ENCODE data around the gene ABCA4.

The ABCA4 gene

DNA sequence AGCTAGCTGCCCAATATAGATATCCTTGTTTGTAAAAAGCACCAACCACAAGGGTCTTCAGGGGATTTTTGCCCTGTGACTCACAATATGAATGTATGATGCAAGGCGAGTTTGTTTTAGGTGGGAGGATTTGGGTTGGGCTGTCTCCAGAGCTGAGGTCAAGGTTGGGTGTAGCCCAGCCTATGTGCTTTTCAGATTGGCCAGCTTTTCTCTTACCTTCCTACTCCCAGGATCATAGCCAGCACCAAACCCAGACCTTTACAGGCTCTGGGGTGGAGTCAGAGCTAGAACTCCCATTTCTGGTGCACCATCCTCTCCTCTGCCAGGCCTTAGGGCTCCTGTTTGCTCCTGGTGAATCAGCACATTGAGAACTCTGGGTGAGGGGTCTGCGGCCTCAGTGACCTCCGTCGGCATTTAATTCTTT lies 156.2 kb downstream of the ABCA4 start:
- H3K27me3 ChIP-seq (ENCODE audit: insufficient read depth, low read length, poor library complexity, severe bottlenecking) = no peaks in the 10 kb centered on the region
- H3K36me3 ChIP-seq (ENCODE audit: insufficient read depth, low read length) = no peaks in the 10 kb centered on the region
- no peaks in the 10 kb centered on the region for H3F3A ChIP-seq (ENCODE audit: low read depth)
- no peaks in the 10 kb centered on the region for H3K9me3 ChIP-seq (ENCODE audit: insufficient read depth, low read depth, low read length)
- no peak overlapping the region for H2AFZ ChIP-seq (ENCODE audit: low read length)
- no peak overlapping the region for H3K9ac ChIP-seq (ENCODE audit: low read depth, low read length, poor library complexity, severe bottlenecking)
- no peaks in the 10 kb centered on the region for H3K4me1 ChIP-seq (ENCODE audit: insufficient read depth, low read length, poor library complexity, severe bottlenecking)
- no peak for TF ChIP-seq EZH2phosphoT487 (IDR thresholded peaks at IDR 0.05; ENCODE audit: borderline replicate concordance)
- TF ChIP-seq, protein P1, sequence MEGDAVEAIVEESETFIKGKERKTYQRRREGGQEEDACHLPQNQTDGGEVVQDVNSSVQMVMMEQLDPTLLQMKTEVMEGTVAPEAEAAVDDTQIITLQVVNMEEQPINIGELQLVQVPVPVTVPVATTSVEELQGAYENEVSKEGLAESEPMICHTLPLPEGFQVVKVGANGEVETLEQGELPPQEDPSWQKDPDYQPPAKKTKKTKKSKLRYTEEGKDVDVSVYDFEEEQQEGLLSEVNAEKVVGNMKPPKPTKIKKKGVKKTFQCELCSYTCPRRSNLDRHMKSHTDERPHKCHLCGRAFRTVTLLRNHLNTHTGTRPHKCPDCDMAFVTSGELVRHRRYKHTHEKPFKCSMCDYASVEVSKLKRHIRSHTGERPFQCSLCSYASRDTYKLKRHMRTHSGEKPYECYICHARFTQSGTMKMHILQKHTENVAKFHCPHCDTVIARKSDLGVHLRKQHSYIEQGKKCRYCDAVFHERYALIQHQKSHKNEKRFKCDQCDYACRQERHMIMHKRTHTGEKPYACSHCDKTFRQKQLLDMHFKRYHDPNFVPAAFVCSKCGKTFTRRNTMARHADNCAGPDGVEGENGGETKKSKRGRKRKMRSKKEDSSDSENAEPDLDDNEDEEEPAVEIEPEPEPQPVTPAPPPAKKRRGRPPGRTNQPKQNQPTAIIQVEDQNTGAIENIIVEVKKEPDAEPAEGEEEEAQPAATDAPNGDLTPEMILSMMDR (conservative IDR thresholded peaks at IDR 0.05; ENCODE audit: low read length) = no peak
- H4K20me1 ChIP-seq (ENCODE audit: insufficient read depth, low read length, poor library complexity, severe bottlenecking) = no peaks in the 10 kb centered on the region
- no peak overlapping the region for H3K4me3 ChIP-seq (ENCODE audit: low read length, poor library complexity, severe bottlenecking)
- no peaks in the 10 kb centered on the region for H3K9me2 ChIP-seq (replicated peaks; ENCODE audit: low read depth, low read length)
- no peaks in the 10 kb centered on the region for H3K79me2 ChIP-seq (ENCODE audit: insufficient read depth, low read length)
- H3K4me2 ChIP-seq (ENCODE audit: low read depth, low read length, poor library complexity, severe bottlenecking) = no peak overlapping the region

DNA sequence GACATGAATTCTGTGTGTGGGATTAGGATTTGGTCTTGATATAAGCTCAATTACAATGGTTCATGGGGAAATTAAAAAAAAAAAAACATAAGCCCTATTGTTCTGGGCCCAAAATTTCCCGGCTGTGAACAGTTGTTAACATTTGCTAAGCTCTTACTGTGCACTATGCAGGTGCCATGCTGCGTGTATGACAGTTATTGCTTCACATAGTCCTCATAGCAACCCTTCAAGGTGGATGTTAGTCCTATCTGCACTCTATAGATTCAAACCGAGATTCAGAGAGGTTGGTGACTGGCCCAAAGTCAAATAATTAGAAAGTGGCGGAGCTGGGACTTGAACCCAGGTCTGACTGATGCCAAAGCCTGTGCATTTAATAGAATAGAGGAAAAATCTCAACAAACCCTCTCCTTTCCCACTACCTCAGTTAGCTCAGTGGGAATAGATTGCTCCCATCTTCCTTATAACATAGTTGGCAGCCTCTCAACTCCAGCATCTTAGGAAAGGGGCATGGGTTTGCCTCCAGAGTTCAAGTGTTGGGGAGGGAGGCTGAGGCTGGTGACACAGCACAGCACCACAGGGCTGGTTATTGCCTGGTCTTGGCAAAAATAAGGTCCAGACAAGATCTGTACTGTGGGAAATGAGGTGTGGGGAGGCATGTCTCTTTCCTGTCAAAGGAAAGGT lies 156.7 kb downstream of the ABCA4 start:
- Histone ChIP-seq H3K9me2 (replicated peaks; ENCODE audit: low read depth, low read length) (no peaks in the 10 kb centered on the region), H3K27me3 (ENCODE audit: insufficient read depth, low read length, poor library complexity, severe bottlenecking) (no peaks in the 10 kb centered on the region), H3K4me2 (ENCODE audit: low read depth, low read length, poor library complexity, severe bottlenecking) (no peak overlapping the region), H3K9ac (ENCODE audit: low read depth, low read length, poor library complexity, severe bottlenecking) (no peak overlapping the region), H3K9me3 (ENCODE audit: insufficient read depth, low read depth, low read length) (no peaks in the 10 kb centered on the region), H3K36me3 (ENCODE audit: insufficient read depth, low read length) (no peaks in the 10 kb centered on the region), H2AFZ (ENCODE audit: low read length) (no peak overlapping the region), H4K20me1 (ENCODE audit: insufficient read depth, low read length, poor library complexity, severe bottlenecking) (no peaks in the 10 kb centered on the region), H3K79me2 (ENCODE audit: insufficient read depth, low read length) (no peaks in the 10 kb centered on the region), H3F3A (ENCODE audit: low read depth) (no peaks in the 10 kb centered on the region), H3K4me1 (ENCODE audit: insufficient read depth, low read length, poor library complexity, severe bottlenecking) (no peaks in the 10 kb centered on the region), H3K4me3 (ENCODE audit: low read length, poor library complexity, severe bottlenecking) (no peak overlapping the region)
- TF ChIP-seq, protein P1 (conservative IDR thresholded peaks at IDR 0.05; ENCODE audit: low read length) = no peak
- no peak for TF ChIP-seq EZH2phosphoT487 (IDR thresholded peaks at IDR 0.05; ENCODE audit: borderline replicate concordance)

DNA sequence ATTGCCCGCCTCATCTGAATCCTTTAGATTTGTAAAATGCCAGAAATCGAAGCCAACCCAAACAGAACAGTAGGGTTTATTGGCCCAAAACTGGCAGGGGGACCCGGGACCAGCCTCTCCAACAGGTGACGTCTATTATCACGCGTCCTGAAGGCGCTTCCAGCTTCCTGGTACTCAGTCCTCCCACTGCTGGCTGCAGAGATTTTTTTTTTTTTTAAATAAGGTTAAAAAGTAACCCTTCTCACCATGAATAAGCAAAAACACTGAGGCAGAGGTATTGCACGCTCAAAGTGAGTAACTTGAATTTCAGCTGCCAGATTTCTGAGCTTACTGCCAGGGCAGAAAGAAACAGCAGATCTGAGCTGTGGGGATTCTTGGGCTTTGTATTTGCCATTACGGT lies 157.4 kb downstream of the ABCA4 start:
- Histone ChIP-seq H3K4me2 (ENCODE audit: low read depth, low read length, poor library complexity, severe bottlenecking) (no peak overlapping the region), H3K36me3 (ENCODE audit: insufficient read depth, low read length) (no peaks in the 10 kb centered on the region), H3K79me2 (ENCODE audit: insufficient read depth, low read length) (no peaks in the 10 kb centered on the region), H3F3A (ENCODE audit: low read depth) (no peaks in the 10 kb centered on the region), H3K9me3 (ENCODE audit: insufficient read depth, low read depth, low read length) (no peaks in the 10 kb centered on the region), H3K9me2 (replicated peaks; ENCODE audit: low read depth, low read length) (no peaks in the 10 kb centered on the region), H3K9ac (ENCODE audit: low read depth, low read length, poor library complexity, severe bottlenecking) (no peak overlapping the region), H3K27me3 (ENCODE audit: insufficient read depth, low read length, poor library complexity, severe bottlenecking) (no peaks in the 10 kb centered on the region), H4K20me1 (ENCODE audit: insufficient read depth, low read length, poor library complexity, severe bottlenecking) (no peaks in the 10 kb centered on the region), H3K4me1 (ENCODE audit: insufficient read depth, low read length, poor library complexity, severe bottlenecking) (no peaks in the 10 kb centered on the region), H3K4me3 (ENCODE audit: low read length, poor library complexity, severe bottlenecking) (no peak overlapping the region), H2AFZ (ENCODE audit: low read length) (no peak overlapping the region)
- TF ChIP-seq, protein P1 (conservative IDR thresholded peaks at IDR 0.05; ENCODE audit: low read length) = no peak

Data from Loucy (cell line).